ENCODE measurements around the gene DNAH6. TPM values are rescaled to one million over a fixed set of nuclear protein-coding genes. Genes with fewer than 3 reads are reported as not detected.

The DNAH6 gene
- total and polyA plus RNA-seq, 2 of the 8 experiments (the other 6 are each of a cell fraction or from before 2014, with no cell fraction given) = 0.06 to 0.43 TPM

DNA sequence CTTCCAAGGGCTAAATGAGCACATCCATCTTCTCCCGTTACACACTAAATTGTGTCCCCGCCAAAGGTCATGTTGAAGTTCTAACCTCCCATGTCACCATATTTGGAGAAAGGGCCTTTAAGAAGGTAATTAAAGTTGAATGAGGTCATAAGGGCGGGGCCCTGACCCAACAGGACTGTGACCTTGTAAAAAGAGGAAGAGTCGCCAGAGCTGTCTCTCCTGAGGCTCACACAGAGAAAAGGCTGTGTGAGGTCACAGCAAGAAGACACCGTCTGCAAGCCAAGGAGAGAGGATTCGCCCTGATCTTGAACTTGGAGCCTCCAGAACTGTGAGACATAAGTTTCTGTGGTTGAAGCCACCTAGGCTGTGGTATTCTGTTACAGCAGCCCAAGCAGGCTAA, 340.5 kb downstream of the DNAH6 start (continued):
- TF ChIP-seq, protein P1, sequence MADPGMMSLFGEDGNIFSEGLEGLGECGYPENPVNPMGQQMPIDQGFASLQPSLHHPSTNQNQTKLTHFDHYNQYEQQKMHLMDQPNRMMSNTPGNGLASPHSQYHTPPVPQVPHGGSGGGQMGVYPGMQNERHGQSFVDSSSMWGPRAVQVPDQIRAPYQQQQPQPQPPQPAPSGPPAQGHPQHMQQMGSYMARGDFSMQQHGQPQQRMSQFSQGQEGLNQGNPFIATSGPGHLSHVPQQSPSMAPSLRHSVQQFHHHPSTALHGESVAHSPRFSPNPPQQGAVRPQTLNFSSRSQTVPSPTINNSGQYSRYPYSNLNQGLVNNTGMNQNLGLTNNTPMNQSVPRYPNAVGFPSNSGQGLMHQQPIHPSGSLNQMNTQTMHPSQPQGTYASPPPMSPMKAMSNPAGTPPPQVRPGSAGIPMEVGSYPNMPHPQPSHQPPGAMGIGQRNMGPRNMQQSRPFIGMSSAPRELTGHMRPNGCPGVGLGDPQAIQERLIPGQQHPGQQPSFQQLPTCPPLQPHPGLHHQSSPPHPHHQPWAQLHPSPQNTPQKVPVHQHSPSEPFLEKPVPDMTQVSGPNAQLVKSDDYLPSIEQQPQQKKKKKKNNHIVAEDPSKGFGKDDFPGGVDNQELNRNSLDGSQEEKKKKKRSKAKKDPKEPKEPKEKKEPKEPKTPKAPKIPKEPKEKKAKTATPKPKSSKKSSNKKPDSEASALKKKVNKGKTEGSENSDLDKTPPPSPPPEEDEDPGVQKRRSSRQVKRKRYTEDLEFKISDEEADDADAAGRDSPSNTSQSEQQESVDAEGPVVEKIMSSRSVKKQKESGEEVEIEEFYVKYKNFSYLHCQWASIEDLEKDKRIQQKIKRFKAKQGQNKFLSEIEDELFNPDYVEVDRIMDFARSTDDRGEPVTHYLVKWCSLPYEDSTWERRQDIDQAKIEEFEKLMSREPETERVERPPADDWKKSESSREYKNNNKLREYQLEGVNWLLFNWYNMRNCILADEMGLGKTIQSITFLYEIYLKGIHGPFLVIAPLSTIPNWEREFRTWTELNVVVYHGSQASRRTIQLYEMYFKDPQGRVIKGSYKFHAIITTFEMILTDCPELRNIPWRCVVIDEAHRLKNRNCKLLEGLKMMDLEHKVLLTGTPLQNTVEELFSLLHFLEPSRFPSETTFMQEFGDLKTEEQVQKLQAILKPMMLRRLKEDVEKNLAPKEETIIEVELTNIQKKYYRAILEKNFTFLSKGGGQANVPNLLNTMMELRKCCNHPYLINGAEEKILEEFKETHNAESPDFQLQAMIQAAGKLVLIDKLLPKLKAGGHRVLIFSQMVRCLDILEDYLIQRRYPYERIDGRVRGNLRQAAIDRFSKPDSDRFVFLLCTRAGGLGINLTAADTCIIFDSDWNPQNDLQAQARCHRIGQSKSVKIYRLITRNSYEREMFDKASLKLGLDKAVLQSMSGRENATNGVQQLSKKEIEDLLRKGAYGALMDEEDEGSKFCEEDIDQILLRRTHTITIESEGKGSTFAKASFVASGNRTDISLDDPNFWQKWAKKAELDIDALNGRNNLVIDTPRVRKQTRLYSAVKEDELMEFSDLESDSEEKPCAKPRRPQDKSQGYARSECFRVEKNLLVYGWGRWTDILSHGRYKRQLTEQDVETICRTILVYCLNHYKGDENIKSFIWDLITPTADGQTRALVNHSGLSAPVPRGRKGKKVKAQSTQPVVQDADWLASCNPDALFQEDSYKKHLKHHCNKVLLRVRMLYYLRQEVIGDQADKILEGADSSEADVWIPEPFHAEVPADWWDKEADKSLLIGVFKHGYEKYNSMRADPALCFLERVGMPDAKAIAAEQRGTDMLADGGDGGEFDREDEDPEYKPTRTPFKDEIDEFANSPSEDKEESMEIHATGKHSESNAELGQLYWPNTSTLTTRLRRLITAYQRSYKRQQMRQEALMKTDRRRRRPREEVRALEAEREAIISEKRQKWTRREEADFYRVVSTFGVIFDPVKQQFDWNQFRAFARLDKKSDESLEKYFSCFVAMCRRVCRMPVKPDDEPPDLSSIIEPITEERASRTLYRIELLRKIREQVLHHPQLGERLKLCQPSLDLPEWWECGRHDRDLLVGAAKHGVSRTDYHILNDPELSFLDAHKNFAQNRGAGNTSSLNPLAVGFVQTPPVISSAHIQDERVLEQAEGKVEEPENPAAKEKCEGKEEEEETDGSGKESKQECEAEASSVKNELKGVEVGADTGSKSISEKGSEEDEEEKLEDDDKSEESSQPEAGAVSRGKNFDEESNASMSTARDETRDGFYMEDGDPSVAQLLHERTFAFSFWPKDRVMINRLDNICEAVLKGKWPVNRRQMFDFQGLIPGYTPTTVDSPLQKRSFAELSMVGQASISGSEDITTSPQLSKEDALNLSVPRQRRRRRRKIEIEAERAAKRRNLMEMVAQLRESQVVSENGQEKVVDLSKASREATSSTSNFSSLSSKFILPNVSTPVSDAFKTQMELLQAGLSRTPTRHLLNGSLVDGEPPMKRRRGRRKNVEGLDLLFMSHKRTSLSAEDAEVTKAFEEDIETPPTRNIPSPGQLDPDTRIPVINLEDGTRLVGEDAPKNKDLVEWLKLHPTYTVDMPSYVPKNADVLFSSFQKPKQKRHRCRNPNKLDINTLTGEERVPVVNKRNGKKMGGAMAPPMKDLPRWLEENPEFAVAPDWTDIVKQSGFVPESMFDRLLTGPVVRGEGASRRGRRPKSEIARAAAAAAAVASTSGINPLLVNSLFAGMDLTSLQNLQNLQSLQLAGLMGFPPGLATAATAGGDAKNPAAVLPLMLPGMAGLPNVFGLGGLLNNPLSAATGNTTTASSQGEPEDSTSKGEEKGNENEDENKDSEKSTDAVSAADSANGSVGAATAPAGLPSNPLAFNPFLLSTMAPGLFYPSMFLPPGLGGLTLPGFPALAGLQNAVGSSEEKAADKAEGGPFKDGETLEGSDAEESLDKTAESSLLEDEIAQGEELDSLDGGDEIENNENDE (IDR thresholded peaks at IDR 0.05; ENCODE audit: insufficient replicate concordance, low read length) = no peak
- TF ChIP-seq, protein P2, sequence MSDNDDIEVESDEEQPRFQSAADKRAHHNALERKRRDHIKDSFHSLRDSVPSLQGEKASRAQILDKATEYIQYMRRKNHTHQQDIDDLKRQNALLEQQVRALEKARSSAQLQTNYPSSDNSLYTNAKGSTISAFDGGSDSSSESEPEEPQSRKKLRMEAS (IDR thresholded peaks at IDR 0.05) = no peak
- no peak for TF ChIP-seq SIRT6 (IDR thresholded peaks at IDR 0.05; ENCODE audit: low read length)
- TF ChIP-seq, protein P3, sequence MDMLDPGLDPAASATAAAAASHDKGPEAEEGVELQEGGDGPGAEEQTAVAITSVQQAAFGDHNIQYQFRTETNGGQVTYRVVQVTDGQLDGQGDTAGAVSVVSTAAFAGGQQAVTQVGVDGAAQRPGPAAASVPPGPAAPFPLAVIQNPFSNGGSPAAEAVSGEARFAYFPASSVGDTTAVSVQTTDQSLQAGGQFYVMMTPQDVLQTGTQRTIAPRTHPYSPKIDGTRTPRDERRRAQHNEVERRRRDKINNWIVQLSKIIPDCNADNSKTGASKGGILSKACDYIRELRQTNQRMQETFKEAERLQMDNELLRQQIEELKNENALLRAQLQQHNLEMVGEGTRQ (IDR thresholded peaks at IDR 0.05; ENCODE audit: low read length) = no peak
- no peak for TF ChIP-seq PHF8 (conservative IDR thresholded peaks at IDR 0.05; ENCODE audit: low read depth, low read length)
- TF ChIP-seq YY1 (IDR thresholded peaks at IDR 0.05; ENCODE audit: low read depth, low read length) = no peak
- TF ChIP-seq KDM1A (IDR thresholded peaks at IDR 0.05; ENCODE audit: borderline replicate concordance, low read length) = no peak
- TF ChIP-seq, protein P4, sequence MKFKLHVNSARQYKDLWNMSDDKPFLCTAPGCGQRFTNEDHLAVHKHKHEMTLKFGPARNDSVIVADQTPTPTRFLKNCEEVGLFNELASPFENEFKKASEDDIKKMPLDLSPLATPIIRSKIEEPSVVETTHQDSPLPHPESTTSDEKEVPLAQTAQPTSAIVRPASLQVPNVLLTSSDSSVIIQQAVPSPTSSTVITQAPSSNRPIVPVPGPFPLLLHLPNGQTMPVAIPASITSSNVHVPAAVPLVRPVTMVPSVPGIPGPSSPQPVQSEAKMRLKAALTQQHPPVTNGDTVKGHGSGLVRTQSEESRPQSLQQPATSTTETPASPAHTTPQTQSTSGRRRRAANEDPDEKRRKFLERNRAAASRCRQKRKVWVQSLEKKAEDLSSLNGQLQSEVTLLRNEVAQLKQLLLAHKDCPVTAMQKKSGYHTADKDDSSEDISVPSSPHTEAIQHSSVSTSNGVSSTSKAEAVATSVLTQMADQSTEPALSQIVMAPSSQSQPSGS (IDR thresholded peaks at IDR 0.05; ENCODE audit: low read length) = no peak
- no peak for TF ChIP-seq JUN (IDR thresholded peaks at IDR 0.05; ENCODE audit: low read depth, low read length)
